Activated CD8-positive, alpha-beta memory T cell treated with anti-CD3 and anti-CD28 coated beads for 36 hours (primary cell): ENCODE data around the gene ENOSF1. TPM values are rescaled to one million over a fixed set of nuclear protein-coding genes. Genes with fewer than 3 reads are reported as not detected.

Experiments used
- CTCF ChIA-PET: fragments of 350-600 bp; sonication (Branson Sonifier 250); formaldehyde crosslinking; loops from one replicate; lab custom pipeline; 2021; ENCODE audit warnings: antibody characterized with exemption; lab: Charles Lee
- POLR2A ChIA-PET: fragments of 350-600 bp; sonication (Branson Sonifier 250); formaldehyde crosslinking; loops from one replicate; lab custom pipeline; 2021; ENCODE audit warnings: antibody characterized with exemption; lab: Charles Lee
- total RNA-seq, 2 experiments: library from RNA; stranded (reverse); gene quantifications; one replicate each; pipeline ENCODE4 v1.2.3, GENCODE V29; 2021

ENOSF1 gene
- total RNA-seq, 2 experiments from 2014 or later, result 74.0 to 75.2 TPM

GRCh38 chr18:623761-624620 is 88.4 kb downstream of the ENOSF1 start:
- POLR2A ChIA-PET, result no interaction called here
- CTCF ChIA-PET, result interaction anchor here (0.6 to 3.1 kb wide), 9 partner anchors 8 to 216 kb away, joined by 3 to 16 read pairs (median 4); no protein-coding TSS in a partner anchor

- ChIA-PET CTCF (no interaction called here), POLR2A (no interaction called here)
Observed at GRCh38 chr18:622289-622688, 90.1 kb downstream of the ENOSF1 start.

- POLR2A ChIA-PET, result no interaction called here
- CTCF ChIA-PET, result interaction anchor here (0.6 to 1.3 kb wide), 3 partner anchors 10 to 210 kb away, joined by 3 read pairs; no protein-coding TSS in a partner anchor
Observed at GRCh38 chr18:621291-622043, 91.0 kb downstream of the ENOSF1 start.

Other genes with a start within 250 kb of the ENOSF1 start
- not detected for gene COLEC12, start 211.9 kb downstream of the ENOSF1 start, total RNA-seq
- not detected for gene CETN1, start 132.2 kb downstream of the ENOSF1 start, total RNA-seq
- gene CLUL1, start 115.6 kb downstream of the ENOSF1 start, total RNA-seq, result not detected
- 100 to 1,000 TPM; 314 to 318 TPM for gene TYMS, start 55.0 kb downstream of the ENOSF1 start, total RNA-seq
- 10 to 100 TPM; 27.4 to 32.2 TPM for gene YES1, start 99.6 kb upstream of the ENOSF1 start, total RNA-seq
- not detected for gene ADCYAP1, start 192.2 kb upstream of the ENOSF1 start, total RNA-seq